ENCODE measurements around the gene IL1B. TPM values are rescaled to one million over a fixed set of nuclear protein-coding genes. Genes with fewer than 3 reads are reported as not detected.

IL1B gene
- 0.21 to 0.57 TPM (median 0.24 TPM) in 5 replicates for total RNA-seq (2022; extraction: Qiagen RNA extraction)

DNA sequence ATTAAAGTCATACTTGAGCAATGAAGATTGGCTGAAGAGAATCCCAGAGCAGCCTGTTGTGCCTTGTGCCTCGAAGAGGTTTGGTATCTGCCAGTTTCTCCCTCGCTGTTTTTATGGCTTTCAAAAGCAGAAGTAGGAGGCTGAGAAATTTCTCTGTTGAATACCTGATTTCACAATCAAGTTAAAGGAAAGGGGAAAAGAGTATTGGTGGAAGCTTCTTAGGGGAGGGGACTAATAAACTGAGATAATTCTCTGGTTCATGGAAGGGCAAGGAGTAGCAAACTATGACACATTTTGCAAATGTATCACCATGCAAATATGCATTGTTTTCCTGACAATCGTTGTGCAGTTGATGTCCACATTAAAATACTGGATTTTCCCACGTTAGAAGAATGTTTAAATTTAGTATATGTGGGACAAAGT is at the start of gene IL1B:
TSS of gene IL1B (minus strand) at position 85 of the 423 bp plus-strand sequence. CDS start 550 bp downstream, outside the sequence.

GRCh38 chr2:112784199-112785189 is 52.1 kb downstream of the IL1B start, which contains the start of gene IL1A:
Gene IL1A, minus strand, starts transcription at chr2:112784493. Its CDS starts 723 bp downstream, at chr2:112783770.

Other genes with a start within 250 kb of the IL1B start
- 126 to 157 TPM (median 136 TPM) in 5 replicates for gene SLC20A1, start 190.8 kb downstream of the IL1B start, total RNA-seq (2022; extraction: Qiagen RNA extraction)
- 0.06 TPM in 1 of 5 replicates, not detected in the others for gene NT5DC4, start 115.8 kb downstream of the IL1B start, total RNA-seq (2022; extraction: Qiagen RNA extraction)
- 12.6 to 18.8 TPM (median 13.7 TPM) in 5 replicates for gene CKAP2L, start 72.2 kb downstream of the IL1B start, total RNA-seq (2022; extraction: Qiagen RNA extraction)
- 0.06 to 0.22 TPM (median 0.16 TPM) in 5 replicates for gene IL1A, start 52.3 kb downstream of the IL1B start, total RNA-seq (2022; extraction: Qiagen RNA extraction)
- gene IL37, start 74.4 kb upstream of the IL1B start, total RNA-seq (2022; extraction: Qiagen RNA extraction) = not detected in 5 replicates
- gene IL36G, start 141.2 kb upstream of the IL1B start, total RNA-seq (2022; extraction: Qiagen RNA extraction) = not detected in 5 replicates
- not detected in 5 replicates for gene IL36A, start 168.7 kb upstream of the IL1B start, total RNA-seq (2022; extraction: Qiagen RNA extraction)
- 0.09 to 0.19 TPM in 2 of 5 replicates, not detected in the others for gene IL36B, start 216.1 kb upstream of the IL1B start, total RNA-seq (2022; extraction: Qiagen RNA extraction)
- gene IL36RN, start 222.4 kb upstream of the IL1B start, total RNA-seq (2022; extraction: Qiagen RNA extraction) = 0.05 to 0.25 TPM (median 0.14 TPM) in 4 of 5 replicates, not detected in the other
- gene IL1F10, start 231.2 kb upstream of the IL1B start, total RNA-seq (2022; extraction: Qiagen RNA extraction) = not detected in 5 replicates

Measured in A549 treated with CORT108297 at 1 μM for 4 hours (cell line).